Activated T-cell treated with anti-CD3 and anti-CD28 coated beads, Interleukin-2, amount 50 U/mL, for 1 hour (primary cell): Measurements from ENCODE around the gene SUSD5.
"Not testable (repeated sequence)": the region's sequence is repeated elsewhere in the genome, so short reads cannot be mapped to it uniquely, and the experiment has no call there.

ENCODE experiments used
- DNase-seq: peaks from one replicate; pipeline ENCODE4 v3.0.0-alpha.2; 2020

SUSD5 gene

DNA sequence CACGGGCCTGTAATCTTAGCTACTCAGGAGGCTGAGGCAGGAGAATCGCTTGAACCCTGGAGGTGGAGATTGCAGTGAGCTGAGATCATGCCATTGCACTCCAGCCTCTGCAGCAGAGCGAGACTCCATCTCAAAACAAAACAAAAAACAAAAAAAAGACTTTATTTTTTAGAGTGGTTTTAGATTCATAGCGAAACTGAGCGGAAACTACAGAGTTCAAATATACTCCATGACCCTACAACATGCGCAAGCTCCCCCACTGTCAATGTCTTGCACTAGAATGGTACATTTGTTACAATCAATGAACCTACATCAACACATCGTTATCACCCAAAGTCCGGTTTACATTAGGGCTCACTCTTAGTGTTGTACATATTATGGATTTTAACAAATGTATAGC, 107.0 kb downstream of the SUSD5 start:
- DNase-seq: no peak

DNA sequence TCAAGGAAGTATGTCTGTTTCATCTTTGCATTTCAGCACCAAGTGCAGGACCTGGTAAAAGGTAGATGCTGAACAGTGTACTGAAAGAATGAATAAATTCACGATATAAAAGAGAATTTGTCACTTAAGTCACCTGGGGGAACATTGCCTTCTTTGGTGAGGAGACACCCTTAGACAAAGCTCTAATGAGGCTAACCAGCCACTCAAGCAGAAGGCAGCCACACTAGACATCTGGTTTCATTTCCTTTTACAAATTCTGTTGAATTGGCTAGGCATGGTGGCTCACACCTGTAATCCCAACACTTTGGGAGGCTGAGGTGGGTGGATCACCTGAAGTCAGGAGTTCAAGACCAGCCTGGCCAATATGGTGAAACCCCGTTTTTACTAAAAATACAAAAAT, 111.8 kb downstream of the SUSD5 start:
- not testable (repeated sequence) for DNase-seq

DNA sequence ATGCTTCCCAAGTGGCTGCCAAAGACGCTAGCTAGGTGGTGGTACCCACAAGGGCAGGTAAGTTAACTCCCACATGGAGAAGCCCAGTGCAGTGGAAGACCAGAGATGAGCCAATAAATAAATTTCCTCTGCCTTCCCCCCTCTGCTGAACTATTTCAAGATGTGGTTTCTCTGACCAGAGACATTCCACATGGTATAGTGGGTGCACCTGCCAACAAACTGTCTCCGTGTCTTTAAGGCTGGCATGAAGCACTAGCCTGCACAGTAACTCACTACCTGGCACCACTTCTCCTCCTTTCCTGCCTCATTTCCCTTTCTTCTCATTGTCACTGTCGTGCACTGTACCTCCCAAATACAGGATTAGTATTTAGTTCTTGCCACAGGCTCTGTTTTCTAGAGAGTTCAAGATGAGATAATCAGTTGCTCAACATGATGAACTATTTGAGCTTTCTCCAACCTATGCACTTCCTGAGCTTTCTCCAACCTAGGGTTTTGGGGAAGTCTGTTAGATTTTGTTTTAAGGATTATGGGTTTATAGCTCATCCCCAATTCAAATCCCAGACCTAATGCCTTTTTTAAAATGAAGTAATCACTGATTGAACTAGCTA, 113.2 kb downstream of the SUSD5 start:
- DNase-seq: no peak

DNA sequence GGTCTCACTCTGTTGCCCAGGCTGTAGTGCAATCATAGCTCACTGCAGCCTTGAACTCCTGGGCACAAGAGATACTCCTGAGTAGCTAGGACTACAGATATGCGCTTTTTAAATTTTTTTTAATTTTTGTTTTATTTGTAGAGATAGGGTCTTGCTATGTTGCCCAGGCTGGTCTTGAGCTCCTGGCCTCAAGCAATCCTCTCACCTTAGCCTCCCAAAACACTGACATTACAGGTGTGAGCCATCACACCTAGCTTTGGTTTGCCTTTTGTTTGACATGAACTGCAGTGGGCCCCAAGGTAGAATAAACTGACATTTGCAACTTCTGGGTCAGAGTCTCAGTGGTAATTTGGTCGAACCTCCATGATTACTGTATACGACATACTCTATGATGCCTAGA, 113.8 kb downstream of the SUSD5 start:
- no peak for DNase-seq

DNA sequence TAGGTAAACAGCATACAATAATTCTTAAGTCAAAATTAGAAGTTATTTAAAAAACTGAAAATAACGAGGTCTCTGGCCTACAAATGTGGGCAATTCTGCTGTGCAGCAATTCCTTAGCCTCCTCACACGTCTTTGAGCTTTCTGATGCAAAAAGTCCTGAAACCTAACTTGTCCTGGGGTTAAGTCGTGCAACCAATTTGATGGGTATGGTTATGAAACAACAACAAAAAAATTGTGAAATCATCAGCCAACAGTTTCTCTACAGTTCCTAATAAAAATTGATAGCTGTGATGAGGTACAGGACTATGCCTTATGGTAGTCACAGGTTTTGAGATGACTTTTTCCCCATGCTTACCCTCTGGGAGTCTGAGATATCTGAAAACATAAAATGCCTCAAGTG, 115.1 kb downstream of the SUSD5 start:
- DNase-seq: no peak

DNA sequence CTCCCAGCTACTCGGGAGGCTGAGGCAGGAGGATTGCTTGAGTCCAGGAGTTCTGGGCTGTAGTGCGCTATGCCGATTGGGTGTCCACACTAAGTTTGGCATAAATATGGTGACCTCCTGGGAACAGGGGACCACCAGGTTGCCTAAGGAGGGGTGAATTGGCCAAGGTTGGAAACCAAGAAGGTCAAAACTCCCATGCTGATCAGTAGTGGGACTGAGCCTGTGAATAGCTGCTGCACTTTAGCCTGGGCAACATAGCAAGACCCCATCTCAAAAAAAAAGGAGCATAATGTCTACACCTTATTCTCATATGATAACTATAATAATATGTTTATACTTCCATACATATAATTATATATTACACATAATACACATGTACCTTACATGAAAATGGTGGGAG, 115.6 kb downstream of the SUSD5 start:
- DNase-seq: no peak

DNA sequence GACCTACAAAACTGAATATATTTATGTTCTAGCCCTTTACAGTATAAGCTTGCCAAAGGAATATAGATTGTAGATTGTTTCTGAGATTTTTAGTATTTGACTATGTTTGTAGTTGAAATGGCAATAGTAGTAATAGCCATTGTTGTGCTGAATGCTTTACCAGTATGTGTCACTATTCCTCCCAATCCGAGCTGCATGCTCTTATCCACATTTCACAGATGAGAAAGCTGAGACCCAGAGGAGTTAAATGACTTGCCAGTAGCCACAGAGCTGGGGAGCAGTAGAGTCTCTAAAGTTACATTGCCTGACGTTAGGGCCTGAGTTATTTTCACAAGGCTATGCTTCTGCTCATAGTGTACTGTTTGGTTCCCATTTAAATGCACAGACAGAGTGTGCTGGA, 118.4 kb downstream of the SUSD5 start:
- DNase-seq: no peak
